CD4-positive, alpha-beta T cell treated with Interleukin-4 for 4 hours (primary cell): ENCODE data around the gene ANKRD33B.
A peak's percentile ranks its signal among the peaks of the same experiment; 100 is the strongest.
"Not testable (repeated sequence)": the region's sequence is repeated elsewhere in the genome, so short reads cannot be mapped to it uniquely, and the experiment has no call there.

Experiments
- DNase-seq: peaks from one replicate; pipeline ENCODE4 v3.0.0-alpha.2; 2020

Gene ANKRD33B

GRCh38 chr5:10559871-10560270 lies 4.0 kb upstream of the ANKRD33B start:
- no peak for DNase-seq

GRCh38 chr5:10562201-10563109 lies 1.4 kb upstream of the ANKRD33B start:
- DNase-seq, result no peak

GRCh38 chr5:10563110-10563944 lies 543 bp upstream of the ANKRD33B start:
- peak; percentile 22 for DNase-seq

DNA sequence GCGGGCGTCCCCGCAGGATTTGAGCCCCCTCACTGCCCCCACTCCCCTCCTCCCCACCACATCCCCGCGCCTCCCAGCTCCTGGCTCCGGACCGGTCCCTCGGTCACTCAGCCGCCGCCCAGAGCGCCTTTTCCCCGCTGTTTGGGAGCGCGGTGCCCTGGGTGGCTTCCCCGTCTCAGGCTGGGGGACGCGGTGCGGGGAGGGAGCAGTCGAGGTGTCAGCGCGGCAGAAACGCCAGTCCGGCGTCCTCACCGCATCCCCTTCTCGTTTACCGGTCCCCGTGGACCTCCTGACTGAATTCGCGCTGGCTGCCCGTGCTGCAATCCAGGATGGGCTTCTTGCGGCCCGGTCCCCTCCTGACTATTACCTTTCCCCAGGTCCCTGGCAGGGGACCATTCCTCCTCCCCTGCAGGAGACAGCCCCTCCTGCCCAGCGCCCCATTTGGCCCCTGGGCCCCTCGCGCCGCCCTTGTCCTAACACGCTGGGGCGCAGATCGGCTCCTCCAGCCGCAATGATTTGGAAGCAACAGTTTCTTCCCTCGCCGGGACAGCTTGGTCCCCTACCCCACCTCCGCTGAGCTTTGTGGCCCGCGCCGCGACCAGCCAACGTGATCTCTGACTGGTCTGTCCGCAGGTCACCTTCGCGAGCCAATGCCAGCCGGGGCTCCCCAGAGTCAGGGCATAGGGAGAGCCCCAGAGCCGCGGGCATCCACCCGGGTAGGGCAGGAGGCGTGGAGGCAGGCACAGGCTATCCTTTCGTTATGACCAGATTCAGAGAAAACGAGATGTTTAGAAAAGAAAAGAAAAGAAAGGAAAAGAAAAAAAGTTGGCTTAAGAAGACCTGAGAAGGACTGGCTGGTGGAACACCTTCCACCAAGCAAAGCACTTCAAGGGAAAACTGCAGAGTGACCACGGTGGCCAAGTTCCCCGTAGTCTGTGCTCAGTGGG lies 1.2 kb downstream of the ANKRD33B start:
- DNase-seq, result no peak

DNA sequence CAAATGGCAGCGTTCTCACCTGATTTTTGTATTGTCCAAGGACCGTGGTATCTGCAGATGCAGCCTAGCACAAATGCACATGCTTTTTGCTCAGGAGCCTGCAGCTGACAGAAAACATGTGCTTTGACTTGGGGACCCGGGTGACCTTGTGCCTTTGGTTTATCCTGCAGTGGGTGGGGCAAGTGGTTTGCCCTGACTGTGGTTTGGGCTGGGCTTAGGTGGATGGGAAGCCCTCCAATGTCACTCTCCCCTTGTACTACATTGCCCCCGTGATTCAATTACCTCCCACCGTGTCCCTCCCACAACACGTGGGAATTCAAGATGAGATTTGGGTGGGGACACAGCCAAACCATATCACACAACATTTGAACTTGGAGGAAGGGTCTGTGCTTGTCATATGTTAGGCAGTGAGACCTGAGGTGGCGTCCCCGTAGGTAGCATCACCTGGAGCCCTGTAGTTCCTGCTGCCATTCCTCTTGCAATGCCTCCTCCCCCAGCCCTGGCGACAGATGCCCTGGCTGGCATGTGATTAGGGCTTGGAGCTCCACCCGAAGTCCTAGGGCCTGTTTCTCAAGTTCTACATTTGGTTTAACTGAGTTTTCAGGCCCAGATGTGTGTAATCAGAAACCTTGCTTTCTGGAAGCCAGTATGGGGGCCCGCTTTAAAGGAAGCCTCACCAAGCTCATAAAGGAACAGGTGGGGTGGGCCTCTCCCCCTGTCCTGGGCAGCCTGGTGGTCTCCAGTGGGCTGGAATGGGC lies 2.1 kb downstream of the ANKRD33B start:
- DNase-seq, result no peak

- DNase-seq, result no peak
Observed at GRCh38 chr5:10566543-10567068, 2.7 kb downstream of the ANKRD33B start.

DNA sequence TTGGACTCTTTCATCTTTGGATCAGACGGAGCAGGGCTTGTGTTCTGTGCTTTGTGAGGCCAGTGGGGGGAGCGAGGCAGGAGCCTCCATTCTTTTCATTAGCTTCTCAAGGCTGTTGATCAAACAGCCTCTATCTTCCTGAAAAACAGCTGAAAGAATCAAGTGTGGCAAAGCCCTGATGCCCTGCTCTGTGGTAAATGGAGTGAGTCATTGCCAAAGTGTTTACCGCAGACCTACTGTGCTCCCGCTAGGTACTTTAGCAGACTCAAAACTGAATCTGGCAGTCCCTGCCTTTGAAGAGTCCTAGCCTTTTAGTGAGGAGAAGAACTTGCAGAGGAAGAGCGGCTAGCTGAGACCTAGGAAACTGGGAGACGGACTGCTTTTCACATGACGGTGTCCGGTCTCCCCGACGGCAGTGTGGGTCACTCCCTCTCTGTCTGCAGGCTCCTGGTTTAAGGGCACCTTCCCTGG lies 3.3 kb downstream of the ANKRD33B start:
- DNase-seq, result peak; percentile 19

DNA sequence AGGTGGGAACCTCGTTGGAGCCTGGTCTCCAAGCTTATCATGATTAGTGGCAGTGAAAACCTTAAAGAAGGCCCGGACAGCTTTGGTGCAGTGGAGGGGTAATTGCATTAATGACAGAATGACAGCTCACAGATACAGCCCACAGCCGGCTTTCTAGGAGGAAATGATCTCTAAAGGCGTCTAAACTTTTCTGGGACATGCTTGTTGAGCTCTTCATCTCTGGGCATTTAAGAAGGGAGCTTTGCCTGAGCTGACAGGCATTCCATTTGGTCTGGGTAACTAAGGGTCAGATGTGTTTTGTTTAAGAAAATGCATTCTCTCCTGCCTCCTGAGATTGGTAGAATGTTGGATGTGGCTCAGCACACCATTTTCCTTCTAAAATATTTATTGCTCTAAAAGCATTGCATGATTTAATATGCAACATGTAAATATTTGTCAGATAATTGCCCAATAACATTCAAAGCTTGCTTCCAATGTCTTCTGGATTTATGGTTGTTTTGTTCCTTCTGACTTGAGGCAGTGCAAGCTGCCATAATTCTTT lies 4.0 kb downstream of the ANKRD33B start:
- no peak for DNase-seq

GRCh38 chr5:10570540-10570939 lies 6.7 kb downstream of the ANKRD33B start:
- not testable (repeated sequence) for DNase-seq

GRCh38 chr5:10572451-10572850 lies 8.6 kb downstream of the ANKRD33B start:
- no peak for DNase-seq

GRCh38 chr5:10573487-10574145 lies 9.7 kb downstream of the ANKRD33B start:
- no peak for DNase-seq

- not testable (repeated sequence) for DNase-seq
Observed at GRCh38 chr5:10574879-10575278, 11.0 kb downstream of the ANKRD33B start.

DNA sequence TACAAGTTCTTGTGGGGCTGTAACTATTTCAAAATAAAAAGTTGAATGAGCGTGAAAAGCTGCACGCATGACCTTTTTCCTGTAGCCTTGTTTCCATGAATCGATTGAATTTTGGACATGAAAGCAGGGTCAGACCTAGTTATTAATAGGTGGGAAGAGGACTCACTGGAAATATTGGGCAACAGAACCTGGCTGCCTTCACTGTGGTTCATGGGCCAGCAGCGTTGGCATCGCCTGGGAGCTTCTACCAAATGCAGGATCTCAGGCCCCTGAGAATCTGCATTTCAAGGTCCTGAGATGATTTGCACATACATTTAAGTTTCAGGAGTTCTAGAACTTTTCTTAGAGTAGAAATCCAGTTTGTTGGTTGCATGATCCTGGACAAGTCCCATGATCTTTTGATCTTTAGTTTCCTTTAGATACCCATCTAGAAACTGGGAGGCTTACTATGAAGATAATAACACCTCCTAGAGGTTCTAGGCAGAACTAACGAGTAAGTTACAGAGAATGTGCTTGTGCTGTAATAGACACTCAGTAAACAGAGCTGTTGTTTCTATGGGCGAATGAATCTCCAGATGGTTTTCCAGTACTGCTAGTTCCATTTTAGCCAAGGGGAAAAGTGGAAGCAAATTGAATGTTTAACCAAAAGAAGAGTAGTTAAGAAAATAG lies 12.4 kb downstream of the ANKRD33B start:
- DNase-seq, result no peak

- DNase-seq, result no peak
Observed at GRCh38 chr5:10576790-10577189, 12.9 kb downstream of the ANKRD33B start.

- DNase-seq, result no peak
Observed at GRCh38 chr5:10577371-10578292, 13.8 kb downstream of the ANKRD33B start.

- no peak for DNase-seq
Observed at GRCh38 chr5:10578293-10578665, 14.4 kb downstream of the ANKRD33B start.

- no peak for DNase-seq
Observed at GRCh38 chr5:10578869-10579268, 15.0 kb downstream of the ANKRD33B start.

GRCh38 chr5:10579536-10580521 lies 16.0 kb downstream of the ANKRD33B start:
- no peak for DNase-seq
